Endodermal cell (in vitro differentiated cells): Measurements from ENCODE around the gene KRTAP10-6. TPM values are rescaled to one million over a fixed set of nuclear protein-coding genes. Genes with fewer than 3 reads are reported as not detected.

Experiments
- DNase-seq: peaks from one replicate; pipeline ENCODE4 v3.0.0-alpha.2; 2017
- H3K27ac ChIP-seq: 2 replicates; pipeline ENCODE4 v1.5.1; 2013; ENCODE audit warnings: mild to moderate bottlenecking, low read depth, low read length, moderate library complexity
- H3K27me3 ChIP-seq: 2 replicates; pipeline ENCODE4 v1.6.1; 2013; ENCODE audit warnings: mild to moderate bottlenecking, low read length, moderate library complexity; ENCODE audit not compliant: insufficient read depth, control insufficient read depth, poor library complexity, severe bottlenecking
- H3K36me3 ChIP-seq: 2 replicates; pipeline ENCODE4 v1.7.0; 2013; ENCODE audit warnings: mild to moderate bottlenecking, low read length, moderate library complexity; ENCODE audit not compliant: control insufficient read depth, insufficient read depth
- H3K4me1 ChIP-seq: one replicate; pipeline ENCODE4 v1.7.0; 2013; ENCODE audit warnings: low read length; ENCODE audit not compliant: control insufficient read depth, insufficient read depth
- H3K4me3 ChIP-seq: 2 replicates; pipeline ENCODE4 v1.5.1; 2013; ENCODE audit warnings: mild to moderate bottlenecking, low read length, moderate library complexity
- H3K9ac ChIP-seq: 2 replicates; pipeline ENCODE4 v1.6.1; 2013; ENCODE audit warnings: mild to moderate bottlenecking, low read length, moderate library complexity; ENCODE audit not compliant: poor library complexity, severe bottlenecking; ENCODE audit errors: extremely low read depth
- H3K9me3 ChIP-seq: 2 replicates; pipeline ENCODE4 v1.6.1; 2013; ENCODE audit warnings: mild to moderate bottlenecking, low read length, moderate library complexity; ENCODE audit not compliant: control insufficient read depth
- H3K27ac Mint-ChIP-seq: 2 replicates; pipeline ENCODE4 v1.8.0; 2020; ENCODE audit warnings: mixed read lengths
- H3K27me3 Mint-ChIP-seq: 2 replicates; pipeline ENCODE4 v1.8.0; 2021; ENCODE audit warnings: mild to moderate bottlenecking, mixed read lengths; ENCODE audit not compliant: insufficient read depth
- H3K36me3 Mint-ChIP-seq: 2 replicates; pipeline ENCODE4 v1.8.0; 2020; ENCODE audit warnings: low read depth, mixed read lengths
- H3K4me1 Mint-ChIP-seq: 2 replicates; pipeline ENCODE4 v1.8.0; 2020; ENCODE audit warnings: mixed read lengths
- H3K4me3 Mint-ChIP-seq: 2 replicates; pipeline ENCODE4 v1.8.0; 2020; ENCODE audit warnings: mild to moderate bottlenecking, moderate library complexity, mixed read lengths
- H3K9me3 Mint-ChIP-seq: 2 replicates; pipeline ENCODE4 v1.8.0; 2020; ENCODE audit warnings: mild to moderate bottlenecking, mixed read lengths
- WGBS, 2 experiments: methylation state at CpG; one replicate each; pipeline versions ENCODE4 v1.1.5 to v1.1.7; 2013; ENCODE audit warnings: missing lambda C conversion rate in 2 of 2, mixed read lengths in 1 of 2; ENCODE audit not compliant: insufficient coverage in 1 of 2, insufficient read length in 1 of 2; 5-methylcytosine and 5-hydroxymethylcytosine counted together
- total RNA-seq, 2 donors: library from RNA; stranded (reverse); fragmentation: NEBNext Ultra II Directional in 1 of 2; extraction: Animal tissue kit (Norgen Biotek cat#: 25700) in 1 of 2; gene quantifications; 2 replicates in 1 of 2; 3 replicates in 1 of 2; pipeline ENCODE4 v1.2.1, GENCODE V29; 2021
- TF ChIP-seq, protein P1 (sequence below): fragments of 200-600 bp; sonication (generic); conservative IDR thresholded peaks from 2 replicates; pipeline ENCODE4 v1.5.0; 2021; ENCODE audit warnings: antibody characterized with exemption, mild to moderate bottlenecking

KRTAP10-6 gene
- total RNA-seq, 2 donors from 2014 or later = not detected

DNA sequence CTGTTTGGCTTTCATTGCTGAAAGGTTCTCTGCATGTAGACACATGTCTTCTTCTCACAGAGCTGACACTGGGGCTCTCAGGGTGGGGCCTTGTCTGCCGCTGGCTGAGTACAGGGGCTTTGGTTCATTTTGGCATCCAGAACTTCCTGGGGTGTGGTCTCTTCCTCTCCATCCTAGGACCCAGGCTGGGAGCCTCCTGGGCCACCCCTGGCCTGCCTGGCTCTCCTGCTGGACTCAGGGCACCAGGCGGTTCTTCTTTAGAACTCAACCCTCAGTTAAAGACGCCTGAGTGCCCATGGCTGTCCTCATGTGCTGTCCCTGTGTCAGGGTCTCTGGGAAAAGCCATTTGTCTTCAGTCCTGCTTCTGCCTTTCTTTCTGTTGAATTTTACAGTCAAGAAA, 6.4 kb downstream of the KRTAP10-6 start:
- WGBS, 2 experiments = 84 to 100% methylated on average over 3 of the region's 3 CpGs
- Mint-ChIP-seq H3K9me3 (peaks cover 17% of the 10 kb centered on the region), H3K27me3 (peaks cover 3% of the 10 kb centered on the region), H3K27ac (no peak overlapping the region), H3K4me3 (no peak overlapping the region), H3K36me3 (no peaks in the 10 kb centered on the region), H3K4me1 (peaks cover 5% of the 10 kb centered on the region)
- Histone ChIP-seq H3K9ac (no peak overlapping the region), H3K4me3 (no peak overlapping the region), H3K9me3 (peaks cover 9% of the 10 kb centered on the region), H3K27me3 (no peaks in the 10 kb centered on the region), H3K36me3 (no peaks in the 10 kb centered on the region), H3K27ac (no peak overlapping the region), H3K4me1 (no peaks in the 10 kb centered on the region)
- TF ChIP-seq, protein P1, sequence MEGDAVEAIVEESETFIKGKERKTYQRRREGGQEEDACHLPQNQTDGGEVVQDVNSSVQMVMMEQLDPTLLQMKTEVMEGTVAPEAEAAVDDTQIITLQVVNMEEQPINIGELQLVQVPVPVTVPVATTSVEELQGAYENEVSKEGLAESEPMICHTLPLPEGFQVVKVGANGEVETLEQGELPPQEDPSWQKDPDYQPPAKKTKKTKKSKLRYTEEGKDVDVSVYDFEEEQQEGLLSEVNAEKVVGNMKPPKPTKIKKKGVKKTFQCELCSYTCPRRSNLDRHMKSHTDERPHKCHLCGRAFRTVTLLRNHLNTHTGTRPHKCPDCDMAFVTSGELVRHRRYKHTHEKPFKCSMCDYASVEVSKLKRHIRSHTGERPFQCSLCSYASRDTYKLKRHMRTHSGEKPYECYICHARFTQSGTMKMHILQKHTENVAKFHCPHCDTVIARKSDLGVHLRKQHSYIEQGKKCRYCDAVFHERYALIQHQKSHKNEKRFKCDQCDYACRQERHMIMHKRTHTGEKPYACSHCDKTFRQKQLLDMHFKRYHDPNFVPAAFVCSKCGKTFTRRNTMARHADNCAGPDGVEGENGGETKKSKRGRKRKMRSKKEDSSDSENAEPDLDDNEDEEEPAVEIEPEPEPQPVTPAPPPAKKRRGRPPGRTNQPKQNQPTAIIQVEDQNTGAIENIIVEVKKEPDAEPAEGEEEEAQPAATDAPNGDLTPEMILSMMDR = no peak
- DNase-seq = no peak

- H3K4me1 ChIP-seq = no peaks in the 10 kb centered on the region
- Mint-ChIP-seq H3K4me3 (no peak overlapping the region), H3K27ac (no peak overlapping the region), H3K27me3 (peaks cover 7% of the 10 kb centered on the region), H3K36me3 (no peaks in the 10 kb centered on the region), H3K9me3 (peaks cover 17% of the 10 kb centered on the region), H3K4me1 (peaks cover 5% of the 10 kb centered on the region)
- peaks cover 9% of the 10 kb centered on the region for H3K9me3 ChIP-seq
- no peaks in the 10 kb centered on the region for H3K36me3 ChIP-seq
- no peak overlapping the region for H3K9ac ChIP-seq
- no peaks in the 10 kb centered on the region for H3K27me3 ChIP-seq
- DNase-seq = no peak
- 91 to 92% methylated on average over 6 of the region's 6 CpGs for WGBS, 2 experiments
- TF ChIP-seq, protein P1 = no peak
- H3K27ac ChIP-seq = no peak overlapping the region
- no peak overlapping the region for H3K4me3 ChIP-seq
Measured at GRCh38 chr21:44583800-44584147, 8.5 kb downstream of the KRTAP10-6 start.

DNA sequence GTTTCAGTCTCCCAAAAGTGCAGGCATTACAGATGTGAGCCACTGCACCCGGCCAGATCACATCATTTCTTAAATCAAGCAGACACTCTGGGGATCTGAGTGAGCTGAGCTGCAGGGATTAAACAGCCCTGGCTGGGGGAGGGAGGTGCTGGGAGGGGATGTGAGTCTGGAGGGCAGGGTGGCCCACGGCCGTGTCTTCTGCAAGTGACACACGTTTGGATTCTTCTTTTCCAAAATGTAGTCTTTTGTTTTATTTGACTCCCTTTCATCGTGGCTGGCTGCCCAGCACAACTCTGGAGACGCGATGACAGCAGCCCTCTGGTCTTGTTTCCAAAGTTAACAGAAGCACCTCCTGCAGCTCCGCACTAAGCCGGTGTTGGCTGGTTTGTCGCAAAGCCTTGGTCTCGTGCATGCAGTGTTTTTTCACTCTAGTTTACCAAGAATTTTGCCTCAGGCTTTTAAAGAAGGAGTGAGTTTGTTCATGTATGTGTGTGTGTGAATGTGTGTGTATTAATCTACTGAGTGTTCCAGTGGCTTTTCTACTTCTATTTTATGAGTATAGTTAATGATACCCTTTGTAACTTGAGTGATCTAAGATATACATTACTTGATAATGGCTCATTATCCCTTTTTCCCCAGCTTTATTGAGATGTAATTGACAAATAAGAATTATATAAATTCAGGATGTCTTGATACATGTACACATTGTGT, 9.1 kb downstream of the KRTAP10-6 start:
- TF ChIP-seq, protein P1 = no peak
- Mint-ChIP-seq H3K27ac (no peak overlapping the region), H3K36me3 (no peaks in the 10 kb centered on the region), H3K4me1 (peaks cover 5% of the 10 kb centered on the region), H3K27me3 (peaks cover 7% of the 10 kb centered on the region), H3K4me3 (no peak overlapping the region), H3K9me3 (peaks cover 18% of the 10 kb centered on the region)
- WGBS, 2 experiments = 50 to 65% methylated on average over 10 to 11 of the region's 11 CpGs
- H3K4me3 ChIP-seq = no peak overlapping the region
- DNase-seq = no peak
- no peaks in the 10 kb centered on the region for H3K27me3 ChIP-seq
- H3K4me1 ChIP-seq = no peaks in the 10 kb centered on the region
- H3K36me3 ChIP-seq = no peaks in the 10 kb centered on the region
- H3K9me3 ChIP-seq = peaks cover 9% of the 10 kb centered on the region
- H3K27ac ChIP-seq = no peak overlapping the region
- H3K9ac ChIP-seq = no peak overlapping the region
